Stimulated activated CD8-positive, alpha-beta memory T cell treated with anti-CD3 and anti-CD28 coated beads, Interleukin-7, amount 100 ng/mL, for 48 hours (primary cell): ENCODE measurements around the gene FBXW8.

ENCODE experiments used
- DNase-seq, 2 donors: peaks; one replicate each; pipeline ENCODE4 v3.0.0-alpha.2; 2020; ENCODE audit warnings: low read depth in 1 of 2; ENCODE audit errors: extremely low read depth in 1 of 2

FBXW8 gene

GRCh38 chr12:117069926-117070900 lies 159.5 kb downstream of the FBXW8 start:
- DNase-seq: no peak

- DNase-seq: no peak
These were observed 160.3 kb downstream of the FBXW8 start for GRCh38 chr12:117071009-117071408.

- no peak for DNase-seq
These were observed 161.4 kb downstream of the FBXW8 start for GRCh38 chr12:117072106-117072505.

GRCh38 chr12:117072736-117073490 lies 162.2 kb downstream of the FBXW8 start:
- DNase-seq: no peak

GRCh38 chr12:117073611-117074010 lies 162.9 kb downstream of the FBXW8 start:
- DNase-seq: no peak

GRCh38 chr12:117076410-117077372 lies 165.9 kb downstream of the FBXW8 start:
- DNase-seq: no peak

GRCh38 chr12:117079487-117079886 lies 168.7 kb downstream of the FBXW8 start:
- no peak for DNase-seq

GRCh38 chr12:117080661-117081144 lies 170.0 kb downstream of the FBXW8 start:
- DNase-seq: no peak
